GM15510 (cell line): ENCODE data around the gene RNF114.

Experiments used
- POLR2A ChIP-seq: IDR thresholded peaks from 3 replicates; pipeline ENCODE4 v1.6.1; 2011; ENCODE audit warnings: borderline replicate concordance; ENCODE audit not compliant: insufficient read length; ENCODE audit errors: extremely low read depth

Gene RNF114

DNA sequence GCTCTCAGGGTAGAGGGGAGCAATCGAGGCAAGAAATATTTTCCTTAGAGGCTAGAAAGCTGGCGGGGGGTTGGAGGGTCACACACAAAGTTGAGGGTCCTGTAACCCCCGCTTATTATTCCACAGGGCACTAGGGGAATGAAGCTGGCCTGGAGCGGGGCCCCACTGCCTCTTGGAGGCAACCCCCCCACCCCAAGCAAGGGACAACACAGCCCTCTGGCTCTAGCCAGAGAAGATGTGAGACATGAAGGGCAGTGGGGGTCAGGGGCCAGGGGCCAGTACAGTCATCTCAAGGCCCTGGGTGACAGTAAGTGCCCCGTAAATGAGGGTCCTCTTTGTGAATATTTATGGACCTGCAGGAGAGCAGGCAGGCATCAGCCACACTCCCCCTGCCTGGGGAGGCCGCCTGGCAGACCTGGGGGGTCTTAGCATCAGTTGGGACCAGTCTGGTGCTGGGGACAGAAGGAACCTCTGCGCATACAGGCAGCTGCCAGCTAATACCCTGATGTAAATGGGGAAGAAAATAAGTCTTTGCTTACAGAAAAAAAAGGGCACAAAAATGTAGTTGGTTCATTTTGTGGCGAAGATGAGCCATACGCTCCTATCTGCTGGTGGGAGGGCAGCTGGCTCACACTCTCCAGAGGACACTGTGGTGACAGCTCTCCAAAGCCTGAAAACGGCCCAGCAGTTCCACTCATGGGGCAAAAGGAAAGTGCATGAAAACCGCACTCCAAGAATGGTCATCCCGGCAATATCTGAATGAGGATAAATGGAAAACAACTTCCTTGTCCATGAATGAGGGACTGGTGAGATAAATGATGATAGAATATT, 42.7 kb upstream of the RNF114 start:
- TF ChIP-seq POLR2A: no peak

DNA sequence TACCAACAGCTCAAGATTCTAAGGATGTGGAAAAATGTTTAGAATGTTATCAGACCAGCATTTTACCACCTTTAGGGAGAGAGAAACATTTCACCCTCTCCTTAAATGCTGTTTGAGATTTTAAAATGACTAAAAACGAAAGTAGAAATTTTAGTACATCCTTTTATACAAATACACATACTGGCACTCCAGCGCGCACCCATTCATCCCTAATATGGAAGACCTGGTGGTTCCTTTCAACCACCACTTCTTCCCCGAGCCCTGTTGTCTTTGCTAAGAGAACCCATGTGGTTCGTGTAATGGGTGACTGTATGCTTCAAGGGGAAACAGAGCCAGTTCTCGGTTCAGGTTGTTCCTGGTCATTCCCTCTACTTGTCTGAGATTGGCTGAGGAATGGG, 42.1 kb upstream of the RNF114 start:
- TF ChIP-seq POLR2A: no peak

DNA sequence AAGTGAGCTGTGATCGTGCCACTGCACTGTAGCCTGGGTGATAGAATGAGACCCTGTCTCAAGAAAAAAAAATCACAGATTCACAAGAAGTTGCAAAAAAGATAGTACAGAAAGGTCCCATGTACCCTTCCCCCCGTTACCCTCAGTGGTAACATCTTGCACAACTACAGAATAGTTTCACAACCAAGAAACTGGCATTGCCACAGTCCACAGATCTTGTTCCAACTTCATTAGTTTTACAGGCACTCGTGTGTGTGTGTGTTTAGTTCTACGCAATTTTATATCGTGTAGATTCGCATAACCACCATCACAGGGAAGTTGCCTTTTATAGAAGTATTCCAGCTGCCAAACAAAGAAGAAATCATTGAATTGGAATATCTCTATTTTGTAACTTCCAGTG, 40.0 kb upstream of the RNF114 start:
- no peak for TF ChIP-seq POLR2A

DNA sequence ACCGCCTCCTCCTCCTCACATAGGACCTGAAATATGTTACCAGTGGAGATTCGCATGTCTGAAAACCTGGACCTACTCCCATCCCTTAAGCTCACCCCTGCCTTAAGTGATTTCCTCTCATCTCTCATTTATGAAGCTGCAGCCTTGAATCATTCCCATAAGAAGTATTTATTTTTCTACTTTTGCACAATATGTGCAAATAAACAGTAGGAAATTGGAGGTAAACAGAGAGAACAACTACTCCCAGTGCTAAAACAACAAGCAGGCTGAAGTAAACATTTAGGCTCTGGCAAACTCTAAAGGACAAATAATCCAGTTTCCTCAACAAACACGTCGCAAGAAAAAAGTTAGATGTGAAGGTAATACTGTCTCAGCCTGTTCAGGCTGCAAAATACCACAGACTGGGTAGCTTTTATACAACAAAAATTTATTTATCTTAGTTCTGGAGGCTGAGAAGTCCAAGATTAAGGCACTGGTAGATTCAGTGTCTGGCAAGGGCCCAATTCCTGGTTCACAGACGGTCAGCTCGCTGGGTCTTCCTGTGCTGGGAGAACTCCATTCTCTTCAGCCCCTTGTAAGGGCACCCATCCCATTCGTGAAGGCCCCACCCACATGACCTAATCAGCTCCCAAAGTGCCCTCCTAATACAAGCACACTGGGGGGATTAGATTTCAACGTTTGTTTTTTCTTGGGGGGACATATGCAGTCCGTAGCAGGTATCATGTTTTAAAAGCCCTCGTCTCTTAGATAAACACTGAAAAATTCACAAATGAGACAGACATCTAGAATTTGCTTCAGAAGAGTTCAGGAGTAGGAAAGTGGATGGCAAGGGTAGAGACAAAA, 36.4 kb upstream of the RNF114 start:
- TF ChIP-seq POLR2A: no peak

DNA sequence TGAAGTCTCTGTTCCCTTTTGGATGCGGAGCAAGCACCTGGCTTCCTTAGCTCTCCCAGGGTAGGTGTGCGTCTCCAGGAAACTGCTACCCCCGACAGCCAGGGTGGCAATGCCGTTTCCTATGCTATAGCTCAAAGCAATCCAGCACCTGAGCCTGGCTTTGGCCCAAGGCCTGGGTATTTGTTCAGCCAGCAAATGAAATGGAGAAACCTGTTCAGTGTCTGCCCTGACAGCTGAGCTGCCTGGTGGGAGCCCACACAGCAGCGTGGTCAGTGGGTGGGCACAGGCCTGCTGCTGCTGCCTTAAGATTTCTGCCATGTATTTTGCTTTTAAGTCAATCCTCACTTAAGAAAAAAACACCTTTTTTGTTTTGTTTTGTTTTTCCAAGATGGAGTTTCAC, 34.6 kb upstream of the RNF114 start:
- TF ChIP-seq POLR2A: no peak

DNA sequence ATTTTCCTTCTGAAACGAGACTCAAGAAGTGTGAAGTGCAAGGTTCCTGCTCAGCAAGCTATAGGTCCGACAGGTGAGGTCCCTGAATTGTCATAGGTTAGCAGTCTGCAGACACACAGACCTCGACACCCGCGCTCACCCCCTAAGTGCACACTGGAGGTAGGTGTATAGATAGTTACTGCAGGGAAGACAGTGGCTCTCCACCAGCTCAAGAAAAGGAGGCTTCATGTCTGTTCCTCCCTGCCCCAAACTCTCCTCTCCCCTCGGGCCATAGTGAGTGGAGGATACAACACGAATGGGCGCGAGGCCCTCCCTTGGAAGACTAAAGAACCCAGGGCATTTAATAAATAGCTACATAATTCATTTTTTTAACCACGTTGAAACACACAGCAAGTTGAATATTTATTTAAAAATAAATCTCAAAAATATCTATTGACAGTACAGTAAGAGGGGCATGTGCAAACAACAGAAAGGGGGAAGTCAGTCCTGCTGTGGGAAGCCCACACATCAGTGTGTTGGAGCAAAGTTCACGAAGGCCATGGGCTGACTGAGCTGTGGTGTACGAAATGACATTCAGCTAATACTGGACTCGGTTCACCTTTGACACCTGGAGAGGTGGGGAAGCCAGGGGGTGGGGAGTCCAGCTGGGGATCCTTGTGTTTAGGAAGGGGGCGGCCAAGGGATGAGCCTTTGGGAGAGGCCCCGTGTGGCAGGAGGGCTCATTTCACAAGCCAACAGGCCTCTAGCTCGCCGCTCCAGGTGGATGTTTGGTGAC, 31.6 kb upstream of the RNF114 start:
- TF ChIP-seq POLR2A: no peak

DNA sequence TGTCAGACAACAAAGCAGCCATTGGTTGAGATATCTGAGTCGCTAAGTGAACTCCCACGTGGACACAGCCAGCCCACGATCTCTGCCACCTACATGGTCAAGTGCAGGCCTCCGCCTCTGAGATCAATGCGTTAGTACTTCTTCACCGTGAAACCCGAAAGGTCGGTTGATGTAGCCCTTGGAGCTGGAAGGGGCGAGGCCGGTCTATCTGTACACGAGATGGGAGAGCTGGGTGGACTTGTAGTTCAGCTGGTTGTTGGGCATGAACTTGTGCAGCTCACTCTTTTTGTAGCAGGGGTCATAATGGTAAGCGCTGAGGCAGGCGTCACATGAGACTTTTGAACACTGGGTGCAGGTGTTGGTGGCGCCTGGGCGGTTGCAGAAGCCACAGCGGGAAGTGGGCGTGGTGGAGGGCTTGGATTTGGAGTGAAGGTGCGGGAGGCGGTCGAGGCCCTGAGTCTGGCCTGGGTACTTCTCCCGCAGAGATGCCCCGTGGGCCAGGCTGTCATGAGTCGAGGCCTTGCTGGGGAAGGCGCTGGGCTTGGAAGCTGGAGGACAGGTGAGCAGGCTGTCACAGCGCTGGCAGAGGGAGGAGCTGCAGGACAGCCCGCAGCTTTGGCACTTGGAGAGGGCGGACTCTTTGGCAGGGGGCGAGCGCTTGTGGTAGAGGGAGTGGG, 30.6 kb upstream of the RNF114 start:
- no peak for TF ChIP-seq POLR2A

DNA sequence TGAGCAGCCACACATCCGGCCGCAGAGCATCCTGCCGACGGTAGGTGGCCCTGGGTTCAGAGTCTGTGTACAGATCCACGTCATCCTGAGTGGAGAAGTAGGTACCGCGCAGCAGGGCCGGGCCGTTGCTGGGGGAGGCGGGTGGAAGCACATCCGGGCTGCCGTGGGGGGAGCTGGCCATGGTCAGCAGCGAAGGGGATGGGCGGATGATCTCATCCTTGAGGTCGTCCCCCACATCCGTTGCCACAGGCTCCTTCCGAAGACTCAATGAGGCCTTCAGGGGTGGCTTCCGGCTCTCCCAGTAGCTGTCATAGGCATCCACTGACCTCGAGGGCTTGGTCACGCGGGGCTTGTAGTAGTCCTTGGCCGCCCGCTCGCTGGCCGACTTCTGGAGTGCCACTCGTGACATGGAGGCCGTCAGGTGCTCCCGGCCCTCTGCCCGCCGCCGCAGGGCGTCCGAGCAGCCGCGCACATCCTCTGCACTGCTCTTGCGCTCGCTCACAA, 30.0 kb upstream of the RNF114 start:
- TF ChIP-seq POLR2A: no peak

DNA sequence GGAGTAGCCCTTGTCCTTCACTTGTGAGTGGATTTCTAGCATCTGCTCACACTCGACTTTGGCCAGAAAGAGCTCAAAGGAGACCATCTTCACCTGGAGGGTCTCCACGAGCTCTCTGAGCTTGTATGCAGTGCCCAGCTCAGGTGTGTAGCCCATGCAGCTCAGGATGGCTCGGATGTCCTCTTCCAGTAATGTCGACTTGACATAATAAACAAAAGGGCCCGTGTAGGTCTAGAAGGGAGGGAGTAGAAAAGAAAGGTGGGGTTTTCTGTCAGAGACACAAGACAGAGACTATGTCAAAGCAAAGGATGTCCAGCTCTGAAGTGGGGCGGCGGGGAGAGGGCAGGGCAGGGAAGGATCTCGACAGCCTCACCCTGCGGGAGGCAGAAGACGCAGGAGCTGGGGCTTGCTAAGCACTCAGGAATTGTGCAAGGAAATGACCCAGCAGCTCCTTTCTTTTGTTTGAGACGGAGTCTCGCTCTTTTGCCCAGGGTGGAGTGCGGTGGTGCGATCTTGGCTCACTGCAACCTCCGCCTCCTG, 29.5 kb upstream of the RNF114 start:
- no peak for TF ChIP-seq POLR2A

DNA sequence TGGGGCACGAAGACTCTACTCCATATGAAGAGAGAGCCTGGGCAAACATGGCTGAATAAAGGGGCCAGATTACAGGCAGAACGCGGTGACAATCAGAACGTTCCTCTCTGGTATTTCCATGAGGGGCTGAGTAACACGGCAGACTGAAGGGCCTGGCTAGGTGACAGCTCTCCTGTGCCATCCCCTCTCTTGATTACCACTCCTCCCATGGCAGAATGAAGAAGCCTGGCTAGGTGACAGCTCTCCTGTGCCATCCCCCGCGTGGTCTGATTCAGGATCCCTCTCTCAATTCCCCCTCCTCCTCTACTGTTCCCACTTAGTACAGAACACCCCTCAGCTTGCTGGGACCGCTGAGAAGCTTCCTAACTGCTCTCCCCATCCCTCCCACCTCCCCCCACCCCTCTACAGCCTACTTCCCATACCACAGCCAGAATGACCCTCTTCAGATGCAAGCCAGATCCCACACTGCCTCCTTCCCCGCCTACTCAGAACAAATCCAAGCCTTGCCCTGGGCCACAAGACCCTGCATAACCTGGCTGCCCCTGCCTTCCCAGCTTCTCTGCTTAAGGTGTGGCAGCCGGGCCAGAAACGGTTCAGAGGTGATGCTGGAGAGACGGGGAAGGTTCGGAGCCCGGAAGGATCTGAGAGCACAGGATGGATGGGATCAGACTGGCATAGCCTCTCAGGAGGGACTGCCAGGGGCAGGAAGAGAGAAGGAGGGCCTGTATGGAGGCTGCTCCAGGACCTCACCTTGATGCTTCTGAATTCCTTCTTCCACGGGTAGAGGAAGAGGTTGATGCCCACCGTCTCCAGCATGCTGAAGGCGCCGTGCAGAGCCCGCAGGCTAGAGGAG, 28.6 kb upstream of the RNF114 start:
- TF ChIP-seq POLR2A: no peak

DNA sequence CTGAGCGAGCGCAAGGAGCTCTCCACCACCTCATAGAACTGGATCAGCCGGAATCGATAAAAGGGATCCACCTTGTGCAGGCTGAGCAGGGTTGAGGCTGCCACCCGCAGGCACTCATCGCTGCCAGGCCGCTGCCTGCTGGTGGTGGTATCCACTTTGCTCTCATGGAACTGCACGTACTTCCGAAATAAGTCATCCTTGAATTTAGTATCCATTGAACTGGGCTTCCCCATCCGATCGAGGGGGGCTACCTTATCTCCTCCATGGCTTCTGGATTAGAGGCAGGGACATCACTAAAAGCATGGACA, 28.0 kb upstream of the RNF114 start:
- TF ChIP-seq POLR2A: no peak

DNA sequence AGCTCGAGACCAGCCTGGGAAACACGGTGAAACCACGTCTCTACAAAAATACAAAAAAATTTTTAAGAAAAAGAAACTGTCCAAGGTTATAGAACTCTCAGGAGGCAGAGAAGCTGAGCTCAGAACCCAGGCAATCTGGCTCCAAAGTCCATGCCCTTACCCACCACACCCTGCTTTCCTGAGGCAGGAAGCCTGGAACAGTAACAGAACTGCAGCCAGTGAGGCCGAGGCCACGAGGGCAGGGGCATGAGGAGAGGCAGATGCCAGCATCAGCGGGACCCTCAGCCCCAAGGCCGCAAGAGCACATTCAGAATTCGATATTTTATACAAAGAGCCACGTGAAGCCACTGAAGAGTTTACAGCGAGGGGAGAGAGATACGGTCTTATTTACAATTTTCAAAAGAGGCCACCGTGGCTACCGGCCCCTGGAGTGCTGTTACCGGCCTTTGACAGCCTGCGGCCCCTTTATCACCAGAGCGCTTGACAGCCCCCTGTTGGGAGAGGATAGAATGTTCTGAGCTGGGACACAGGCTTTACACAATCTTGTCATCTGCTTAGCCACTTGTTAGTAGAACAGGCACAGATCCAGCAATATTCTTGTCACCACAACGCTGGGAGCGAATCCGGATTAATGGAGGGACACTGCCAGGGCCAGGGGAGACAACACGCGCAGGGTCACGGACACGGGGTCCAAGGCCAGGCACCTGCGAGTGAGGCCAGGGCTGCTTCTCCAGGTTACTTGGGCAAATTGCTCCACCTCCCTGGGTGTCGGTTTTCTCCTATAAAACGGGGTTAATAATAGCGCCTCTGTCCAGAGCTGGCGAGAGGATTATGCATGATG, 26.5 kb upstream of the RNF114 start:
- TF ChIP-seq POLR2A: no peak

DNA sequence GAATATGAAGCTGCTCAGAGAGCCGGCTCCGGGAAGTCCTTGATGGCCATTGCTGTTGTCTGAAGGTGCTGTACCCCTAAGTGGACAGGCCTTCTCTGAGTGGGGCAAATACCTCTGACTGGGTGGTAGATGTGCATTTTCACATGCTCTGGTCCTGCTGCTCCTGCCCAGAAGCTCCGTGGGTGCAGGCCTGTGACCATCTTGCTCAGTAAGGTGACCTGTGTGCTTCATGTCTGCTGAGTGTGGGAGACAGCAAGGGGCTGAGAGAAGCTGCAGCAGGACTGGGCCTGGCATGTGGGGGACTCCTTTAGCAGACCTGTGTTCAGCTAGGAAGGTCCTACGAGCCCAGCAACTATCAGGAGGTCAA, 25.9 kb upstream of the RNF114 start:
- no peak for TF ChIP-seq POLR2A
